Thyroid gland (tissue), 4 donors: ENCODE measurements around the gene SCUBE3.

ENCODE experiments used
- CTCF ChIP-seq, 6 experiments: fragments of 200-600 bp in 3 of 6; fragments of 450-650 bp in 3 of 6; sonication (generic) in 3 of 6; IDR thresholded peaks; one replicate each; pipeline ENCODE4 v1.5.1; 2016 to 2019; ENCODE audit warnings: antibody characterized with exemption in 6 of 6, mild to moderate bottlenecking in 2 of 6, inconsistent platforms in 1 of 6, moderate library complexity in 1 of 6
- POLR2A ChIP-seq, 2 donors: fragments of 450-650 bp; IDR thresholded peaks; one replicate each; pipeline ENCODE4 v1.6.1; 2017; ENCODE audit warnings: antibody characterized with exemption in 2 of 2, mild to moderate bottlenecking in 2 of 2, moderate library complexity in 1 of 2

- no peak for TF ChIP-seq CTCF (IDR thresholded peaks at IDR 0.05)
- no peak for TF ChIP-seq POLR2A (IDR thresholded peaks at IDR 0.05)
These were observed 60.2 kb downstream of the SCUBE3 start for GRCh38 chr6:35273822-35274559.
